IgD-negative memory B cell (primary cell): ENCODE measurements around the gene CDK5RAP2. TPM values are rescaled to one million over a fixed set of nuclear protein-coding genes. Genes with fewer than 3 reads are reported as not detected.
A peak's percentile ranks its signal among the peaks of the same experiment; 100 is the strongest.

Source experiments
- H3K27ac Mint-ChIP-seq, 3 donors: one replicate each; pipeline ENCODE4 v1.8.0; 2020 to 2022; ENCODE audit warnings: mild to moderate bottlenecking in 3 of 3, mixed read lengths in 3 of 3, moderate library complexity in 1 of 3
- H3K27me3 Mint-ChIP-seq: one replicate; pipeline ENCODE4 v1.8.0; 2021; ENCODE audit warnings: mixed read lengths
- H3K36me3 Mint-ChIP-seq: one replicate; pipeline ENCODE4 v1.8.0; 2020; ENCODE audit warnings: mild to moderate bottlenecking, mixed read lengths
- H3K4me1 Mint-ChIP-seq, 3 donors: one replicate each; pipeline ENCODE4 v1.8.0; 2020 to 2022; ENCODE audit warnings: mixed read lengths in 3 of 3, mild to moderate bottlenecking in 1 of 3
- H3K4me3 Mint-ChIP-seq, 4 donors: one replicate each; pipeline ENCODE4 v1.8.0; 2020 to 2022; ENCODE audit warnings: mild to moderate bottlenecking in 4 of 4, mixed read lengths in 4 of 4, moderate library complexity in 3 of 4
- H3K9me3 Mint-ChIP-seq, 3 donors: one replicate each; pipeline ENCODE4 v1.8.0; 2020 to 2021; ENCODE audit warnings: mixed read lengths in 3 of 3, mild to moderate bottlenecking in 1 of 3
- polyA plus RNA-seq: library from polyadenylated mRNA; unstranded; fragments of 300-500 nt; fragmentation: Illumina TruSeq; gene quantifications from one replicate; pipeline ENCODE4 v1.2.3, GENCODE V29; 2021

Gene CDK5RAP2
- polyA plus RNA-seq, 1 donor from 2014 or later = 38.9 TPM

GRCh38 chr9:120439926-120440325, 140.0 kb downstream of the CDK5RAP2 start:
- H3K27me3 Mint-ChIP-seq = no peaks in the 10 kb centered on the region
- no peaks in the 10 kb centered on the region for H3K9me3 Mint-ChIP-seq
- H3K4me3 Mint-ChIP-seq = no peak overlapping the region
- H3K27ac Mint-ChIP-seq = no peak overlapping the region
- H3K4me1 Mint-ChIP-seq = peaks cover 9 to 10% (median 10%) of the 10 kb centered on the region in 3 donors
- H3K36me3 Mint-ChIP-seq = peaks cover 8% of the 10 kb centered on the region

- peaks cover 8% of the 10 kb centered on the region for H3K36me3 Mint-ChIP-seq
- H3K27ac Mint-ChIP-seq = no peak overlapping the region
- no peaks in the 10 kb centered on the region for H3K27me3 Mint-ChIP-seq
- H3K9me3 Mint-ChIP-seq = no peaks in the 10 kb centered on the region
- H3K4me3 Mint-ChIP-seq = no peak overlapping the region
- H3K4me1 Mint-ChIP-seq = peaks cover 10% of the 10 kb centered on the region in 3 donors
Measured at GRCh38 chr9:120438836-120439546, 141.0 kb downstream of the CDK5RAP2 start.

GRCh38 chr9:120438111-120438510, 141.9 kb downstream of the CDK5RAP2 start:
- H3K9me3 Mint-ChIP-seq = no peaks in the 10 kb centered on the region
- no peaks in the 10 kb centered on the region for H3K27me3 Mint-ChIP-seq
- no peak overlapping the region for H3K4me3 Mint-ChIP-seq
- H3K4me1 Mint-ChIP-seq = peaks cover 10 to 14% (median 13%) of the 10 kb centered on the region in 3 donors
- peaks cover 8% of the 10 kb centered on the region for H3K36me3 Mint-ChIP-seq
- no peak overlapping the region for H3K27ac Mint-ChIP-seq

GRCh38 chr9:120436983-120437475, 142.9 kb downstream of the CDK5RAP2 start:
- Mint-ChIP-seq H3K36me3 (peaks cover 5% of the 10 kb centered on the region), H3K4me1 (peaks cover 3 to 12% (median 9%) of the 10 kb centered on the region in 3 donors), H3K9me3 (no peaks in the 10 kb centered on the region), H3K4me3 (no peak overlapping the region), H3K27ac (no peak overlapping the region), H3K27me3 (no peaks in the 10 kb centered on the region)

GRCh38 chr9:120436446-120436845, 143.5 kb downstream of the CDK5RAP2 start:
- peaks cover 1 to 15% (median 11%) of the 10 kb centered on the region in 3 donors for H3K4me1 Mint-ChIP-seq
- H3K36me3 Mint-ChIP-seq = peaks cover 1% of the 10 kb centered on the region
- H3K27ac Mint-ChIP-seq = peak overlapping the region in 1 of 3 donors; percentile 53
- no peaks in the 10 kb centered on the region for H3K27me3 Mint-ChIP-seq
- no peaks in the 10 kb centered on the region for H3K9me3 Mint-ChIP-seq
- H3K4me3 Mint-ChIP-seq = no peak overlapping the region

- no peaks in the 10 kb centered on the region for H3K27me3 Mint-ChIP-seq
- peaks cover 1% of the 10 kb centered on the region for H3K36me3 Mint-ChIP-seq
- peaks cover 1 to 20% (median 17%) of the 10 kb centered on the region in 3 donors for H3K4me1 Mint-ChIP-seq
- H3K4me3 Mint-ChIP-seq = no peak overlapping the region
- no peak overlapping the region for H3K27ac Mint-ChIP-seq
- no peaks in the 10 kb centered on the region for H3K9me3 Mint-ChIP-seq
Measured at GRCh38 chr9:120435091-120435490, 144.9 kb downstream of the CDK5RAP2 start.

GRCh38 chr9:120434532-120434931, 145.4 kb downstream of the CDK5RAP2 start:
- Mint-ChIP-seq H3K27ac (peak overlapping the region in 2 of 3 donors; percentile 47 to 48), H3K9me3 (no peaks in the 10 kb centered on the region), H3K36me3 (peaks cover 4% of the 10 kb centered on the region), H3K27me3 (no peaks in the 10 kb centered on the region), H3K4me1 (peaks cover 1 to 20% (median 17%) of the 10 kb centered on the region in 3 donors), H3K4me3 (no peak overlapping the region)

GRCh38 chr9:120433701-120434100, 146.3 kb downstream of the CDK5RAP2 start:
- H3K9me3 Mint-ChIP-seq = no peaks in the 10 kb centered on the region
- H3K4me3 Mint-ChIP-seq = no peak overlapping the region
- H3K27me3 Mint-ChIP-seq = no peaks in the 10 kb centered on the region
- peaks cover 1 to 20% (median 17%) of the 10 kb centered on the region in 3 donors for H3K4me1 Mint-ChIP-seq
- H3K27ac Mint-ChIP-seq = no peak overlapping the region
- H3K36me3 Mint-ChIP-seq = peaks cover 4% of the 10 kb centered on the region

GRCh38 chr9:120432600-120432999, 147.4 kb downstream of the CDK5RAP2 start:
- Mint-ChIP-seq H3K4me1 (peaks cover 1 to 20% (median 17%) of the 10 kb centered on the region in 3 donors), H3K4me3 (no peak overlapping the region), H3K27me3 (no peaks in the 10 kb centered on the region), H3K27ac (peak overlapping the region in 2 of 3 donors; percentile 40 to 64), H3K9me3 (no peaks in the 10 kb centered on the region), H3K36me3 (peaks cover 4% of the 10 kb centered on the region)

- Mint-ChIP-seq H3K4me3 (no peak overlapping the region), H3K4me1 (peaks cover 1 to 24% (median 17%) of the 10 kb centered on the region in 3 donors), H3K9me3 (no peaks in the 10 kb centered on the region), H3K27ac (peak overlapping the region in 2 of 3 donors; percentile 31 to 63), H3K27me3 (no peaks in the 10 kb centered on the region), H3K36me3 (peaks cover 2% of the 10 kb centered on the region)
Measured at GRCh38 chr9:120431268-120431667, 148.7 kb downstream of the CDK5RAP2 start.

GRCh38 chr9:120424248-120424647, 155.7 kb downstream of the CDK5RAP2 start:
- peak overlapping the region in 1 of 3 donors; percentile 10 for H3K27ac Mint-ChIP-seq
- H3K27me3 Mint-ChIP-seq = no peaks in the 10 kb centered on the region
- no peaks in the 10 kb centered on the region for H3K9me3 Mint-ChIP-seq
- H3K4me1 Mint-ChIP-seq = peaks cover 0 to 4% (median 0%) of the 10 kb centered on the region in 3 donors
- peaks cover 11% of the 10 kb centered on the region for H3K36me3 Mint-ChIP-seq
- no peak overlapping the region for H3K4me3 Mint-ChIP-seq

- peaks cover 0 to 4% (median 0%) of the 10 kb centered on the region in 3 donors for H3K4me1 Mint-ChIP-seq
- no peak overlapping the region for H3K4me3 Mint-ChIP-seq
- no peaks in the 10 kb centered on the region for H3K27me3 Mint-ChIP-seq
- H3K27ac Mint-ChIP-seq = no peak overlapping the region
- H3K36me3 Mint-ChIP-seq = peaks cover 11% of the 10 kb centered on the region
- no peaks in the 10 kb centered on the region for H3K9me3 Mint-ChIP-seq
Measured at GRCh38 chr9:120423812-120424211, 156.2 kb downstream of the CDK5RAP2 start.

GRCh38 chr9:120421977-120422376, 158.0 kb downstream of the CDK5RAP2 start:
- no peak overlapping the region for H3K27ac Mint-ChIP-seq
- H3K9me3 Mint-ChIP-seq = no peaks in the 10 kb centered on the region
- peaks cover 14% of the 10 kb centered on the region for H3K36me3 Mint-ChIP-seq
- H3K4me3 Mint-ChIP-seq = no peak overlapping the region
- peaks cover 0 to 2% (median 0%) of the 10 kb centered on the region in 3 donors for H3K4me1 Mint-ChIP-seq
- H3K27me3 Mint-ChIP-seq = no peaks in the 10 kb centered on the region

GRCh38 chr9:120418315-120418714, 161.7 kb downstream of the CDK5RAP2 start:
- H3K36me3 Mint-ChIP-seq = peaks cover 14% of the 10 kb centered on the region
- H3K4me3 Mint-ChIP-seq = no peak overlapping the region
- H3K27me3 Mint-ChIP-seq = no peaks in the 10 kb centered on the region
- H3K4me1 Mint-ChIP-seq = no peaks in the 10 kb centered on the region
- H3K27ac Mint-ChIP-seq = peak overlapping the region in 1 of 3 donors; percentile 80
- no peaks in the 10 kb centered on the region for H3K9me3 Mint-ChIP-seq

- Mint-ChIP-seq H3K4me1 (no peaks in the 10 kb centered on the region), H3K9me3 (no peaks in the 10 kb centered on the region), H3K27ac (peak overlapping the region in 1 of 3 donors; percentile 80), H3K4me3 (no peak overlapping the region), H3K27me3 (no peaks in the 10 kb centered on the region), H3K36me3 (peaks cover 12% of the 10 kb centered on the region)
Measured at GRCh38 chr9:120416781-120417427, 163.1 kb downstream of the CDK5RAP2 start.
